NCI-H2227 (cell line): ENCODE measurements around the gene GSTM4.

Experiments
- DNase-seq: peaks from one replicate; lab custom pipeline; 2025; ENCODE audit not compliant: unreplicated experiment; lab: John Stamatoyannopoulos, UW

GSTM4 gene

DNA sequence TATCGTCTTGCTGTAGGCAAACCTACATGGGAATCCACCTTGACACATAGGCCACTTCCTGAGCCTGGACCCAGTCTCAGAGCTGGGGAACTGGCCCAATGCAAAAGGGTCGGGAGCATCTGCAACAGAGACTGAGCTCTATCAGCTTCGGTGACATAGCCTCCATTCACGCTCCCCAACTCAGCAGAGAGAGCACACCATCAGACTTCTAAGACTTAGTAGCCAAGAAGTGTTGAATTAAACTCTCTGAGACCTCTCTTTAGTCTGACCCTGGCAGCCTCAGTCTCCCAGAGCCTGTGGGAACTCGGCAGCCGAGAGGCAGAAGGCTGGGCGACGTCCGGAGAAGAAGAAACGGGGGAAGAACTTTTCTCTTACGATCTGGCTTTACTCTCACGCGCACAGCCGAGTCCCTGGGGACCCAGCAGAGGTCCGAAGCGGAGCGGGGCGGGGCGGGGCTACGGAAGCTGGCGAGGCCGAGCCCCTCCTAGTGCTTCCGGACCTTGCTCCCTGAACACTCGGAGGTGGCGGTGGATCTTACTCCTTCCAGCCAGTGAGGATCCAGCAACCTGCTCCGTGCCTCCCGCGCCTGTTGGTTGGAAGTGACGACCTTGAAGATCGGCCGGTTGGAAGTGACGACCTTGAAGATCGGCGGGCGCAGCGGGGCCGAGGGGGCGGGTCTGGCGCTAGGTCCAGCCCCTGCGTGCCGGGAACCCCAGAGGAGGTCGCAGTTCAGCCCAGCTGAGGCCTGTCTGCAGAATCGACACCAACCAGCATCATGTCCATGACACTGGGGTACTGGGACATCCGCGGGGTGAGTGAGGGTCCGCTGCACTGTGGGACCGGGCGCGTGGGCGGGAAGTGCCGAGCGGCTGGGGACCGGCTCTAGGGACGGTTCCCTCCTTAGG is at the start of gene GSTM4:
GSTM4 (plus strand) TSS at position 485 of the 905 bp plus-strand sequence; CDS start at position 776, 291 bp downstream.
- DNase-seq = peak; percentile 77

GRCh38 chr1:109609881-109610280 is 46.0 kb upstream of the GSTM4 start:
- no peak for DNase-seq

GRCh38 chr1:109610609-109611307 is 45.1 kb upstream of the GSTM4 start:
- no peak for DNase-seq

- no peak for DNase-seq
Measured at GRCh38 chr1:109611308-109611990, 44.5 kb upstream of the GSTM4 start.

GRCh38 chr1:109613361-109614147 is 42.3 kb upstream of the GSTM4 start:
- DNase-seq = no peak

- no peak for DNase-seq
Measured at GRCh38 chr1:109615879-109616278, 40.0 kb upstream of the GSTM4 start.

- no peak for DNase-seq
Measured at GRCh38 chr1:109616391-109616790, 39.5 kb upstream of the GSTM4 start.

- DNase-seq = no peak
Measured at GRCh38 chr1:109617291-109617801, 38.6 kb upstream of the GSTM4 start.

- no peak for DNase-seq
Measured at GRCh38 chr1:109618661-109619575, 37.0 kb upstream of the GSTM4 start.

DNA sequence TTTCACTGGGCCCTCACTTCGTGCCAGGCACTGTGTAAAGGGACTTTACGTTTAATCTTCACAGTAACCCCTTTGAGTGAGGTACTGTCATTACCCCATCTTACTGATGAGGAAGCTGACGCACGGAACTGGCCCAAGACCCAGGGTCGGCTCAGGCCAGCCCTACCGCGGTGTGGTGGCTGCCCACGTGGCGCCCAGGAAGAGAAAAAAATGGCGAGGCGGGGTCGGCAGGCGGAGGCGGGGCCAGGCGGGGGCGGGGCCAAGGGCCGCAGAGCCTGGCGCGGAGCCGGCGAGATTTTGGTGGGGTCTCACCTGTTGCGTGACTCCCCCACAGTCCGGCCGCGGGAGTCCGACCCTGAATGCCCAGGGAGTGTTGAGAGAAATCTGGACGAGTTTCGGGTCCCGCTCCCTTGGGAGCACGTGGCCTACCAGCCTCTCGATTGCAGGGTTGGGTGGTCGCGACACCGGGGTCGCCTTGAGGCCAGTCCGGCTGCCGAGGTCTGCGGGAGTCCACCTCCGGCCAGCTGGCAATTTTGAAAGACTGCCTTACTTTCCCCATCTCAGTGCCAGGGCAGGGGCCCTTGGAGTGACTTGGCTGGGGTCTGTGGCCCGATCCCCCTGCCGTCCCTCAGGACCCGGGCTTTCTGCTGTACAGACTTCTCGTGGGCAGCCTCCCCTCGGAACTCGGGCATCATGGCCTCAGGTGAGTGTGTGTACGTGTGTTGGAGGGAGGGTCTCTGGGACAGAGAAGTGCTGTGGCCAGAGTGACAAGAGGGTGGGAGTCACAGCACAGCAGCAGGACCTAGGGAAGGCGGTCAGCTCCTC is 36.1 kb upstream of the GSTM4 start, which contains the start of the genes AMPD2 and GNAT2:
AMPD2 (plus strand) TSS at position 262 of the 825 bp plus-strand sequence. CDS start 1,339 bp downstream, outside the sequence.
GNAT2 (minus strand) TSS at position 41 of the 825 bp plus-strand sequence. CDS start 6,746 bp downstream, outside the sequence.
- DNase-seq = peak; percentile 83

GRCh38 chr1:109620401-109620791 is 35.5 kb upstream of the GSTM4 start:
- DNase-seq = peak; percentile 62

DNA sequence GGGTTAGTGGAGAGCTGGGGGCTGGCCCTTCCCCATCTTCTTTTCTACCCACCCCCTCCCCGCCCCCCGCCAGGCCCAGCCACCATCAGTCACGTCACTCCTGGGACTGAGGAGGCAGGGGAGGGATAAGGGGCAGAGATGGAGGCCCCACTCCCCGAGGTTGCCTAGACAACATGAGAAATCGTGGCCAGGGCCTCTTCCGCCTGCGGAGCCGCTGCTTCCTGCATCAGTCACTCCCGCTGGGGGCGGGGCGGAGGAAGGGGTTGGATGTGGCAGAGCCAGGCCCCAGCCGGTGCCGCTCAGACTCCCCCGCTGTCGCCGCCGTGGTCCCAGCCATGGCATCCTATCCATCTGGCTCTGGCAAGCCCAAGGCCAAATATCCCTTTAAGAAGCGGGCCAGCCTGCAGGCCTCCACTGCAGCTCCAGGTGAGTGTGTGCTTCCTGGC is 35.0 kb upstream of the GSTM4 start:
- DNase-seq = peak; percentile 97

DNA sequence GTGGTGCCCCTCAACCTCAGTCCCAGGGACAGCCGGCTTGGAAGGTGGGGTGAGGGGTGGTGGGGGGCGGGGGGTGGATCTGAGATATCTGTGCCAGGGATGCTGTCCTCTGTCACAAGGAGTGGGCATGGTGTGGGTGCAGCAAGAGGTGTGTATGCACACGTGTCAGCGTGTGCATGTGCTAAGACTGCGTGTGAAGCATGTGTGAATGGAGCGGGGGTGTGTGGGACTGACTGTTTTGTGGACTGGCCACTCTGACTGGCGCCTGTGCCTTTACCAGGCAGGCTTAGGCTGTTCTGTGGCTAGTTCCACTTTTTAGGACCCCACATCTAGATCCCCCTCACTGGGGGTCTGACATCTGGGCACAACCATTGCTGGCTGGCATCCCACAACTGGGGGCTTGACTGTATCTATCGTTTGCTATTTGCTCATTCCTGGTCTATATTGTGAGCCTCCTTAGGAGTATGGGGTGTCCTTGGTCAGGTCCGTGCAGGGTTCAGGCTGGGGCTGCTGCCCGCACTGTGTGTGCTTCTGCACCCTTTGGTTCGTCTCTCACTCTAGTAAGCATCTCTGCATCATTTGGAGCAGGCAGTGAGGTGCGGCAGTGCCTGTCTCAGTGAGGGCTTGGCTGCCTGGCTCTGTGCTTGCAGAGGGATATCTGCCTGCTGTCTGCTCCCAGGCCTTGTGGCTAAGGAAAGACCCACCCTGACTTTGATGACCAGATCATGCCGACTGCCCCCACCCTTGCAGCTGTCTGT is 34.3 kb upstream of the GSTM4 start:
- DNase-seq = no peak

DNA sequence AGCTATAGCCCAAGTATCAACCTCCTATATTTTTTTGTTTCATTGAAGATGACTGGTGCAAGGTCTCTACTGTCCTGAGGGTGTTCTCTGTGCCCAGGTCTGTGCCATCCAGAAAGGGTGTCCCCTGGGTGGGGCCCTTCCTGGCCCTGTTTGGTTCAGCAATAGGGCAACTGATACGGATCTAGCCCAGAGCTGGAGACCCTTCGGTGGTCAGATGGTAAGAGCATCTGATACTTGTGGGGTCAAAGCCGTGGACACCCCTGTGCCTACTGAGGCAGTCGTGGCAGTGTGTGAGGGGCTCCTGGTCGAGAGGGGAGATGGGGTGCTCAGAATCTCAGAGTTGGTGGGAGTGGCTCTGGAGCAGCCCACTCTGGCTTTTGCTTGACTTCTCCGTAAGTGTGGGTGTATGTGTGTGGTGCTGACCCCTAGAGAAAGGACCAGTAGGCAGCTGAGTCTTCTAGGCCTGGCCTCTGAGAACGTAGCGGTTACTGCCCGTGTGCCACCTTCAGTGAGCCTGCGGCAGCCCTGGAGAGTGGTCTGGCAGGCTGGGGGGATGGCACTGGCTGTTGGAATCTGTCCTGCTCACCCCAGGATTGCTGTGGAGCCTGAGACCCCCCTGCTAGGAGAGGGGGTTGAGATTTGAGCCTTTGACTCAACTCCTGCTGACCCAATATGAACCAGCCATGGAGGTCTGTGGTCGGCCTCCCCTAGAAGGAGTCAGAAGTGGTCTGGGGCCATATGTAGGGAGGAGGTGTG is 33.6 kb upstream of the GSTM4 start:
- no peak for DNase-seq

DNA sequence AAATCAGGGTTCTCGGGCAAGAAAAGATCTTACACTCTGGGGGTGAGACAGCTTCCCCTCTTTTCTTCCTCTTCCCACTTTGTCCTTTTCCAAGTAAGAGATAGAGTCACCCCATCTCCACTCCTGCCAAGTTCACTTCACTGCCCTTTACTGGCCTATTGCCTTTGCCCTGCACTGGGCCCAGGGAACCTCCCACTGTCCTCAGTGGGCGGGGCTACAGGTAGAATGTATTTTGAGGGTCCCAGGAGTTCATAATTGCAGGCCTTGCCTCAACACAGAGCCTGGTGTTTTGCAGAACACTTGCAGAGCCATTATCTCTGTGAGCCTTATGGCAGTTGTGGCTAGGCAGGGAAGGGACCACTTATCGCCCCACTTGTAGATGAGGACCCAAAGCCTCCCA is 33.0 kb upstream of the GSTM4 start:
- DNase-seq = no peak

DNA sequence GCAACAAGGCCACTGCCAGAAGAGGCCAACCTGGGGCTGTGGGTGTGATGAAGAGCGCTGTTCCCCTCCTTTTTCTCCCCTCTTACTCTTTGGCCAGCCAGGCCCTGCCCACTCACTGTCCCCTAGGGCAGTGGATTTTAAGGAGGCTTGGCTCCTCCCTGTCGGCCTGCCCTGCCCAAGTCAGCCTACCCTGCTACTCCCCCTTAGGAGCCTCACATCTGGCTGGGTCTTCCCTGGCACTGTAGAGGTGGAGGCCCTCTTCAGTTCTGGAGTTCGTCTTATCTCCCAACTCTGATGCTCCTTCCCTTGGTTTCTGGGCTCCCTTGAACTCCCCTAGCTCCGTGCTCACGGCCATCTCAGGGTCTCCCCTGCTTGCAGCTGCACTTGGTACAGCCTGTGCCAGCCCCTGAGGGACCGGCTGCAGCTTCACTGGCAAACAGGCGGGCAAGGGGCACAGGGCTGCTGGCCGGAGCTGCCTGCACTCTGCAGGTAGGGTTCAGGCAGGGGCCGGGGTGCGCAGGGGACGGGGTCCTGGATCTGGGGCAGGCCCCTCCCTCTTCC is 32.2 kb upstream of the GSTM4 start:
- no peak for DNase-seq
